ENCODE data around the gene B3GALT5.
"Not testable (repeated sequence)": the region's sequence is repeated elsewhere in the genome, so short reads cannot be mapped to it uniquely, and the experiment has no call there.

B3GALT5 gene

DNA sequence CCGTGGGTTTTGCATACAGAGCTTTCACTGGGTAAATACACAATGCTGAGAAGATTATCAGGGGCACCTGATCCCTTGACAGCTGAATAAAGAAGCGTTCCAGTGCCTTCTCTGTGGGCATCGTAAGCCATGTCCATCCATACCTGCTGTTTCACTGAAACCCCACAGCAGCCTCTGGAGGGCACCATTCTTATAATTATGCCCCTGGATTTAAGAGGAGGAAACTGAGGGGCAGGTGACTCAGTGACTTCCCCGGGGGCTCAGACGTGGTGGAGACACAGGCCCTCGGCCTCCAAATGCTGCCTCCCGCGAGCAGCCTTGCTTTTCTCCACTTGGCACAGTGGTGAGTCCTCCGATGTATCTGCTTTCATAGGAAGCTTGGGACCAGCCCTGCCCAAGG lies 56.7 kb downstream of the B3GALT5 start:
- no peak for DNase-seq

DNA sequence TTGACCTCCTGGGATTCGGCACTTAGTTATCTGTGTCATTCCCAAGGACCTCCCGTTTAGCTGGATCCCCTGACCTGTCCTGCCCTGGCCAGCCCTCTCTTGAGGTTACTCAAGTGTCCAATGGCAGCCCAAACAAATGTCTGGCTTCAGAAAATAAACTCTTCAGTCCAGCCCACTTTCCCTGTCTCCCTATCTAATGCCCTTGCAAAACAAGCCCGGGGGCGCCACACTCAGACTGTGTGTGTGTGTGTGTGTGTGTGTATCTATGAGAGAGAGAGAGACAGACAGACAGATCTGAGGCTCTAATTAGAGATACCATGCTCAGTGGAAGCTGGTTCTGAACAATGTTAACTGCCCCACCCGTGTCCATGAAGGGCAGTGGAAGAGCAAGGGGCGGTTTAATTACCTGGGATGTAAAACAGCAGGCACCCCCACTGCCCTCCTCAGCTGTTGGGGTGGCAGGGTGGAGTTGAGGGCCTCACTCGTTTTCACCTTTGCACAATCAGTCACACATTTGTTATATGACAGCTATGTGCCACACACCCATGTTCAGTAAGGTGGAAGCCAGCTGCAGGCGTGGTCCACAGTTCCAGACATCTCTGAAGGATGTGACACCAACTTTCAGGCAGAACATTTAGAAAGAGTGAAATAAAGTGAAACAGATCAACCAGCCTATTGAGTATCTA lies 57.4 kb downstream of the B3GALT5 start:
- DNase-seq, result no peak

DNA sequence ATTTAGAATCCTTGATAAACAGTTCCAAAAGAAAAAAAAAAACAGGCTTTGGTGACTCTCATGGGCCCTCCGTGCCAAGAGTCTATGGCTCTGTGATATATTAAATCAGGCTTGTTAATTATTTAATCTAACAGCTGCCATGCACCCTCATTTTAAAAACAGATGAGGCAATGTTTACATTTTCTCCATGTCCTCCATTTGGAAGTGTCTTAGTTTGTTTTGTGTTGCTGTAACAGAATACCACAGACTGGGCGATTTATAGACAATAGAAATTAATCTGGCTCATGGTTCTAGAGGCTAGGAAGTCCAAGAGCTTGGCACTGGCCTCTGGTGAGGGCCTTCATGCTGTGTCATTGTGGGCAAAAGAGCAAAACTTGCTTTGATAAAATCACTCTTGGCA lies 58.0 kb downstream of the B3GALT5 start:
- no peak for DNase-seq

DNA sequence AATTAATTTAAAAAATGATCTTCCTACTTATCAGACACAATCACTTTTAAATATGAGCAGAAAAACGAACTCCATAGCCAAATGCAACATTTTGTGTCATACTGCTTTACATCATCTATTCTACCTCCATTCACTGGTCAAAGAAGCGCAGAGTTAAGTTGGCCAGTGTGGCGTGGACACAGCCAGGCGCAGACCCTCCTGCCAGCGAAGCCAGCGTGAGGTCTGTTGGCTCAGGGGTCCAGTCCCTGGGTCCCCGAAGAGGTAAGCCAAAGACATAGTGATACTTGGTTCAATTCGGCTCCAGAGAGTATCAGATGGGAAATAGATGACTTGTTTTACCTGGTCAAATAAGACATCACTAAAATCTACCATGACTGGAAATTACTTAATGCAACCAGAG lies 59.2 kb downstream of the B3GALT5 start:
- DNase-seq, result no peak

DNA sequence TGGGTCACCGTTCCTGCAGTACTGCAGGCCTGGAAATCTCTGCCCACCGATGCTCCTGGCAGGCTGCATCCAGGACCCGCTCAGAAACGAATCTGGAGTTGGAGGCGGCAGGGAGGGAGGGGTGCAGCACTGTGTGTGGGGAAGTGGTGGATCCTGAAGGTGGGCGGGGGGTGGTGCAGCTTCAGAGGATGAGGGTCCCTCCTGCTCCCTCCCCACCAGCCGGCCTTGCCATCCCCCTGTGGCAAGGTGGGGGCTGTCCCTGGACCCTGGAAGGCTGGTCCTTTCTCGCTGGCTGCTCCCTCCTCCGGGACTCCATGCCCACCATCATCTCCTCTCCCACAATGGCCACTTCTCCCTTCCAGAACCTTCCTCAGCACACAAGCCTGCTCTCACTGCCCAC lies 60.4 kb downstream of the B3GALT5 start:
- DNase-seq, result no peak

DNA sequence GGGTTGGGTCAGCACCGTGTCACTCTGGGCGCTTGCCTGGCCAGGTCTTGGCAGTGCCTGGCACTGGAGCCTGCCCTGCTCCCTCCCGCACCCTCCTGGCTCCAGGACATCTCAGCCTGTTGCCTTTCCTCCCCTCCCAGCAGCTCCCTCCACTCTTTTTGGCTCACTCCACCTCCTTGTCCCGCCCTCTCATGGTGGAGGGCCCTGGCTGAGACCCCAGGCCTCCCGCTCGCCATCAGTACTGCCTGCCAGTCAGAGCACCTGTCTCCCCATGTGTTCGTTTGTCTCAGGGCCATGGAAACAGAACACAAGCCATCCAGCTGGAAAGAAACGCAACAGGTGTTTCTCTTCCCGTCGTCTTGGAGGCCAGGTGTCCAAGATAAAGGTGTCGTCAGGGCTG lies 61.0 kb downstream of the B3GALT5 start:
- no peak for DNase-seq

DNA sequence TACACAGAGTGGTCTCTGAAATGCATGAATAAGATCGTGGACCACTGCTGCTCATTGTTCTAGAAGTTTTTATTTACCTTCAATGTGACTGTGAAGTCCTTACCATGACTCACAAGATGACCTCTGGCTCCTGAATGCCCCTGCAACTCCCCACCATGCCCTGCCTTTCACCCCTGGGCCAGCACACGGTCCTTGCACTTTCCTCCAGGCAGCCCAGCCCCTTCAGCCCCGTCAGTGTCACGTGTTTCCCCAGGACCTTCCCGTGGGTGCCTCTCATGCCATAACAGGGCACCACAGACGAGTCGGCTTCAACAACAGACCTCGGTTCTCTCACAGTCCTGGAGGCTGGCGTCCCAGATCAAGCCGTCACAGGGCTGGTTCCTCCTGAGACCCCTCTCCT lies 62.1 kb downstream of the B3GALT5 start:
- DNase-seq, result no peak

DNA sequence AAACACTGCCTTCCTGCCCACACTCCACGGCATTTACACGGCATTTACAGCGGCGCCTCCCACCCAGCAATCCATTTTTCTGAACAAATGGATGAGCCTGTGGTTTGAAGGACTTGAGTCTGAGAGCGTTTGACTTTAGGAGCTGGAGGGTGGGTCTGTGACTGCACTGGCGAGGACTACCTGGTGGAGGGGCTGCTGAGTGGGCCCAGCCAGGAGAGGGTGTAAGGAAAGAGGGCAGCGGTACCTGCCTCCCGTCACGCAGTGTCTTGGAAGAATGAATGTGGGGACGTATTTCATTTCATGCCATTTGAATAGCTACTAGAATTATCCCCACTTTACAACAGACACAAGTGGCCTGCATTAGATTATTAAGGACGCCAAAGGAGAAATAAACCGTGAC lies 62.9 kb downstream of the B3GALT5 start:
- no peak for DNase-seq

DNA sequence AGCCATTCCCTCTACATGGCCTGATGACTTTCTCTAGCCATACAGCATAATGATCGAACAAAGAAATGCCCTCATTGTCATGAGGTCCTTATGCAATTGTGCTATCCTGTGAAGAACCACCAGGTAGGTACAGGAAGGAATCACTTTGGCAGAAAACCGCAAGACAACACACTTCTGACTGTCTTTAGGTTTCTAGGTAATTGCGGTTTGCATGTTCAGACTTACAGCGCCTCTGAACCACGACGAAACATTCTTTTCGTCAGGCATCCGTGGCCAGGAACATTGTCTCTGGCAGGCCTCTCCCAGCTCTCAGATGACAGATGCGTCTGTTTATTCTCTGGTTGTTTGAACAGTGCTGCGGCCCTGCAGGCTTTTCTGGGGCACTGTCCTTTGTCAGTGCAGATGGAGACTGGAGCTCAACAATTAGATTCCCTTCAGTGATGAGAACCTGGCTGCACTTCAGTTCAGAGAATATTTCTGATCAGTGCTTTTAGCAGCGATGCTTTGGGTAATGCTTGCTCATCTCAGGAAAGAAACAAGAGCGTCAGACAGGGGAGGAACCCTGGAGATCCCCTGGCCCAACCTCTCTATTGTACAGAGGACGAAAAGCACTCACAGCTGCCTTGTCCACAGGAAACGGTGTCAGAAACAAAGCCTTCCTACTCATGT lies 63.4 kb downstream of the B3GALT5 start:
- DNase-seq, result no peak

DNA sequence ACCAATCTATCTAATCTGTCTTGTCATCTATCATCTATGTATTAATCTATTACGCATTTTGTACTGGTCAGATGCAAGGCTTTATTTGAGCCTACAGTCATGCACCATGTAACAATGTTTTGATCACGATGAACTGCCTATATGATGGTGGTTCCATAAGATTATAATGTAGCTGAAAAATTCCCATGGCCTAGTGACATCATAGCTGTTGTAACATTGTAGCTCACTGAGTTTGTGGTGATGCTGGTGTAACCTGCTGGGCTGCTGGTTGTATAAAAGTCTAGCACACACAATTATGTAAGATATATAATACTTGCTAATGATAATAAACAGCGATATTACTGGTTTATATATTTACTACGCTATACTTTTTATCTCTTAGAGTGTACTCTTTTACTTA lies 67.5 kb downstream of the B3GALT5 start:
- no peak for DNase-seq

DNA sequence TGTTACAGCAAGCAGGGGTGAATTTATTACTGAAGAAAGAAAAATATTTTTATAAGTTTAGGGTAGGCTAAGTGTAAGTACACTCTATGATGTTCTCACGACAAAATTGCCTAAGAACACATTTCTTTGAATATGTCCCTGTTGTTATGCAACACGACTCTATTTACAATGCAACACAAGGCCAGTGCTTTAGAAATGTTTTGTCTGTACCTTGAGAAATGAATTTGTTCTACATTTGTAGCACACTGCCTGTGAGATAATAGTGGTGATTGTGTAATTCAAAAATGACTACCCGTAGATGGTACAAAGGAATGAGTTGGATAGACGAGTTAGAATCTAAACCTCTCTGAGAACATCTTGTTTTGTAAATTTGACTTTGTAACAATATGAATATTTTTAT lies 68.5 kb downstream of the B3GALT5 start:
- DNase-seq, result no peak

DNA sequence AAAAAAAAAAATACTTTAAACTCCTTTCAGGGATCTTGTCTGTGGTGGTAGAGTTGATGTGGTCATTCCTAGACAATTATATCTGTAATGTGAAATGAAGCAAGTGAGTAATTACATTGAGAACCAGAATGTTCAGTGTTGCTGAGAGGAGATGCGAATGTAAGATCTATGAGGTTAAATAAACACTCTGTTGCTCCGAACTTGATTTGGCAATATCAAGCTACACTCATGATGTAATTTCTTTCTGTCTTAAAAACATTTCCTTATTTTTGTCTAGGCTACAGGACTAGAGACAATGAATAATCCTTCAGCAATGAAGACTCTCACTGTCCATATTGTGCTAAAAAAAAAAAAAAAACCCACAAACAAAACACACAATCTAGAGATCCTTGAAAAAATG lies 69.1 kb downstream of the B3GALT5 start:
- DNase-seq, result no peak

DNA sequence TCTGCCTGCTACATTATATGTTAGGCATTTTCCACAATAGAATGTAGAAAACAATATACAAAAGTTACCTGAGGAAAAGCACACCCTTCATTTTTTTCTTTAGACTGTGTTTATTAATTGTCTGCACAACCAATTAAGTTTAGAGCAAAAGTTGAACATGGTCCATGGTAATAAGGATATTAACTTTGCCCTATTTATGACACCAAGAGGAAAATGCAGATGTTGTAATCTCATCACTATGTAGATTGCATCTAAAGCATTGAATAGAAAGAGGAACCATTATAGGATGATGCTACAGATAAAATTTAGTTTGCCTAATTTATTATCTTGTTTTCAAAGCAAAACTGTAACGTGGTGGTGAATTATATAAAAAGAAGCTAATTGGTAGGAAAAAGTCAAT lies 72.5 kb downstream of the B3GALT5 start:
- DNase-seq, result no peak

DNA sequence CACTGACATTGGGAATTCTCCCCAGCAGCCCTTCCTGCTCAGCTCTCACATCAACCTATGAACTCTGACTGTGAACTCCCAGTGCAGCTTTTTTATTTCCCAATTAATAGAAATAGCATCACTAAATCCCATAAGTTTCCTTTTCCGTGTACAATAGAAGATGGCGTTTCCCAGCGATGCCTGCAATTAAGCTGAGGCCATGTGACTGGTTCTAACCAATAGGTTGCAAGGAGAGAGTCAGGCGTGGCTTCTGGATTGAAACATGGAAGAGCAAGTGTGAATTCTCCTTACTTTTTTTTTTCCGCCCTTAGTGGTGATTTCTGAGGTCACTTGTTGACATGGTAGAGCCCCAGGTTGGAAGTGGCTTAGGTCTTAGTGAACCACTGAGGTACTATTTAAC lies 73.3 kb downstream of the B3GALT5 start:
- DNase-seq, result no peak

DNA sequence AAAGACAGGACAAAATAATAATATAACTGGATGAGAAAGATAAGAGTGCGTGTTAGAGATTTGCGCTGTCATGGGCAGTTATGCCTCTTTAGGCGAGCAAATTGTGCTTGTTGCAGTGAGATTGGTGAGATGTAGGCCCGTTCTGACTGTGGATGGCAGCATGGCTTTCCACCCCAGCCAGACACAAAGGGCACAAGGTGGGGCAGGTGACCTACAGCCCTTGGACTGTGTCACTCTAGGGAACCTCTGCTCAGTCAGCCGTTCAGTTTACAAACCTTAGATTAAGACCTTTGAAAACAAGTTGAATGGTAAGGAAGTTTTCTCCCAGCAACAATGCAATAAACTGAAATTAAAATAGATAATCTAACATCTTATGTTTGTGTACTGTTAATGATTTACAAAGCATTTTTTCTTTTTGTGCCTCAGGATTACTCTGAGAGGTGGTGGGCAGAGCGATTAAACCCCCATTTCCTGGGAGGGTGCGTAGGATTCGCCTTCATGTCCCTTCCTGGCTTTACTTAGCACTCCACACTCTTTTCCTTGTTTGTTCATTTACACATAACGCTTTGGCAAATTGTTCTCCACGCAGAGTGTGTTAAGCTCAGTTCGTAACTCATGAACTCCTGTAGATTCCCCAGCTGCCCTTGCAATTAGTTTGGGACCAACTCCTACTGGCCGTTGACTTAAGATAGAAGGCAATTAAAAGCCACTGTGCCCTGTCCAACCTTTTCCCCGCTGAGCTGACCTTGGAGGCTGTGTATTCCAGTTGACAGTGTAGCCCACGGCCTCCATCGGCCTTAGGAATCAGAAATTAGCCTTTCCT lies 74.1 kb downstream of the B3GALT5 start:
- DNase-seq, result no peak

DNA sequence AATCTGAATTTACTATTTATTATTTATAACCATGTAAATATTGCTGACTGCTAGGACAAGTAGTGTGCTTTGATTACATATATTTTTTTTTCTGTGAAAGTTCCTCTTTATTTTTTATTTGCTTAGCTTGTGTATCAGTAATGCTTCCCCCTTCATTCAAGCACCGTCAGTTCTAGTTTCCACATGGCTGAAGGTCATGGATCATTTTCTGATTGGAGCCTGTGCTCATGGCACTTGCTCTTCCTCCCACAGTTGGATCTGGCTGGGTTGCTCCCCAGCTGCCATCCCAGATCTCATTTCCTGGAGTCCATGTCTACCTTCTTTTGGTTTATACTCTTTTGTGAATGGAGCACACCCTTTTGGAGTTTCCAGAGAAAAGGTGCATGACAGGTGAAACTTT lies 75.3 kb downstream of the B3GALT5 start:
- no peak for DNase-seq

DNA sequence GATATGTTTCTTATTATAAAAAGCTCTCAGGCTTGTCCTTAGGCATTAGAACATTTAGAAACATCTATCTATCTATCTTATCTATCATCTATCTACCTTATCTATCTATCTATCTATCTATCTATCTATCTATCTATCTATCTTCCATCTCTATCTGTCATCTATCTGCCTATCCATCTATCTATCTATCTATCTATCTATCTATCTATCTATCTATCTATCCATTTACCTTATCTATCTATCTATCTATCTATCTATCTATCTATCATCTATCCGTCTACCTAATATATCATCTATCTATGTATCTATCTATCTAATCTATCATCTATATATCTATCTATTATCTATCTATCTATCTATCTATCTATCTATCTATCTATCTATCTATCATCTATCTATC lies 77.1 kb downstream of the B3GALT5 start:
- not testable (repeated sequence) for DNase-seq

DNA sequence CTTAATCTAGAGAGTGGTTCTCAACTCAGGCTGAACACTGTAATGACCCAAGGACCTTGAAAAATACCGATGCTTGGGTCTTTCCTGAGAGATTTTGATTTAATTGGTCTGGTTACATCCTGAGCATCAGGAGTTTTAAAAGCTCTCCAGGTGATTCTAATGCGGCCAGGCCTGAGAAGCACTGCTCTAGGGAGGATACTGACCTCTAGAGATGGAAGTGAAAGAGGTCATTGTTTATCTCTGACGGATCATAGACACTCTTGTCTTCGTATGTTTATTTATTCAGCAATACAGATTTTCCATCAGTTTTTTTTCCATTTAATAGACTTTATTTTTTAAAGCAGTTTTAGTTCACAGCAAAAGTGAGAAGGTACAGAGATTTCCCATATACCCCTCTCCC lies 77.7 kb downstream of the B3GALT5 start:
- DNase-seq, result no peak

DNA sequence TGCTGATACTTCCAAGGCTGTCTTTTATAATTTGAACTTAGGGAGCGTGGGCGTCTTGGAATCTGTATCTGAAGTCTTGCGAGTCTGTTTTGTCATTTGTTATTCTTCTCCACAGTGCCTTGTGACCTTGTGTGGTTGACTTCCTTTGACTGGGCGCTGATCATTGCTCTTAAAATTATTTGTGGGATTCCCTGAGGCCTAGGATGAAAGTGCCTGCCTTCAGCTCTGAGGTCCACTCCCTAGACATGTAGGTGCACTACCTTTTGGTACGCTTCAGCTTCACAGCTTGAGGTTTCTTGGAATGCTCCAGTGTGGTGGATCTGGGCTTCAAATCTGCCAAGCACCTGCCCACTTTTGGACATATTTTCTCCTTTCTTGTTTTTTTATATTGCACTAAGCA lies 82.0 kb downstream of the B3GALT5 start:
- no peak for DNase-seq

DNA sequence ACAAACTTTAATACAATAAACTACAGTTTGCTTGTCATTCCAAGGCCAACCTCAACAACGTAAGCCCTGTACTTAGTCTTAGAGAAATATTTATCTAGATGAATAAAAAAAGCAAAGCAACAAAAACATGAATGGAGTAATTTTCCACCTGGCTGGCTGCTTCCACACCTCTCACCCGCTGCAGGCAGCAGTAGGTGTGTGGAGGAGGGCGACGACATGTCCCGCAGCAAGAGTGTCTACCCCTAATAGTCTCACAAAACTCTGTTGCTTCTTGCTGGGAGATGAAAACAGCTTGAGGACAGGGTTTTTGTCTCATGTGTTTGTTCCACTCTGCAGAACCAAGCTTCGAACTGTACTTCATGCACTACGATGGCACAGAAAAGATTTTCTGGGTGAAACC lies 83.5 kb downstream of the B3GALT5 start:
- DNase-seq, result no peak

DNA sequence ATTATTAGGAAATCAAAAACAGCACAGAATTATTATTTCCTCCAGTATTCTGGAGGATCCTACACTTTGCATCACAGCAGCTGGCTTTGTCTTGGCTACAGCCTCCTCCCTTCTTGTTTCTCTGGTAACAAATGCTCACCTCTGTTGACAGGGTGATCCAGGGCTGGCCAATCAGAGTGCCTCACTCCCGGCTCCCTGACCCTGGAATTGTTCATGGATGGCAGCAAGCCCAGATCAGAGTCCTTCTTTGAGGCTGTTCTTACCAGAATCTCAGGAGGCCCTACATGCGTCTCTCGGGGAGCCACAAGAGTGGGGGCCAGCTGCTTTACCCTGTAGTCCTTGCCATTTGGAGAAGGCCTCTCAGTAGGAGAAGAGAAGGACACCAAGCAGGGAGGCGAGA lies 83.9 kb downstream of the B3GALT5 start:
- no peak for DNase-seq

DNA sequence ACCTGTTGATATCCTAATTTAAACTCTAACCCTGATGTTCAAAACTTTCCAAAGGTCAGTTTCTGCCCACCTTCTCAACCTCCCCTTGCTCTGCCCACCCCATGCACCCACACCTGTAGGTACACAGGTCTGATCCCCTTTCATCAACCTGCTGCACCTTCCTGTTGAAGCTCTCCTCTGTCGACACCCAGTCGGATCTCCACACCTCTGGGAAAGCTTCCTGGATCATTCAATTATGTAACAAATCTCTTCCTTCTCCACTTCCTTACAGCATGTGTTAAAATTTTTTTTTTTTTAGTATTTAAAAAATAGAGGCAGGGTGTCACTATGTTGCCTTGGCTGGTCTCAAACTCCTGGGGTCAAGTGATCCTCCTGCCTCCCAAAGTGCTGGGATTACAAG lies 87.6 kb downstream of the B3GALT5 start:
- DNase-seq, result no peak

DNA sequence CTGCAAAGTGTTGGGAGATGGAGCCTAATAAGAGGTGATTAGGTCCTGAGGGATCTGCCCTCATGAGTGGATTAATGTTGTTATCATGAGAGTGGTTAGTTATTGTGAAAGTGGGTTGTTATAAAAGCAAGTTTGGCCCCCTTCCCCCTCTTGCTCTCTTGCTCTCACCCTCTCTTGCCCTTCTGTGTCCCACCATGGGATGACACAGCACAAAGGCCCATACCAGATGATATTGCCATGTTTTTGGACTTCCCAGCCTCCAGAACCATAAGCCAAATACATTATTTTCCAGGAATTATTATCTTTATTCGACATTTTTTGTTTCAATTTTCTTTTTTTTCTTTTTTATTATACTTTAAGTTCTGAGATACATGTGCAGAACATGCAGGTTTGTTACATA lies 90.8 kb downstream of the B3GALT5 start:
- DNase-seq, result no peak

DNA sequence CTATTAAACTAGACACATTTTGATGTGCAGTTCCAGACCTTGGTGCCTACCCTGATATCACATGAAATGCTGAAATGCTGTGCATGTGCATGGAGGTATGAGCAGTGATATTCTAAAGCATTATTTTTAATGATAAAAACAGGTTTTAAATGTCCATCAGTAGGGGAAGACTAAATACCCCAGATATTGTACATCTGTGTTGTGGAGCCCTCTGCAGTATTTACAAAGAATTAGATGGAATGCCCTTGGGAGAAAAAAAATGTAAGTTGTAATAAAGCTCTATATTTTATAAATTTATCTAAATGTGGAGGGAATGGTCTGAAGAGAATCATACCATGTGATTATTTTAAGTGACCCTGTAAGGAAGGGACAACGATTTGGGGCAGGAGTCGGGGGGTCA lies 93.1 kb downstream of the B3GALT5 start:
- no peak for DNase-seq
